ENCODE measurements around the gene CERS6. TPM values are rescaled to one million over a fixed set of nuclear protein-coding genes. Genes with fewer than 3 reads are reported as not detected.

CERS6 gene
- total RNA-seq, 1 experiment from 2014 or later, result 30.3 TPM

DNA sequence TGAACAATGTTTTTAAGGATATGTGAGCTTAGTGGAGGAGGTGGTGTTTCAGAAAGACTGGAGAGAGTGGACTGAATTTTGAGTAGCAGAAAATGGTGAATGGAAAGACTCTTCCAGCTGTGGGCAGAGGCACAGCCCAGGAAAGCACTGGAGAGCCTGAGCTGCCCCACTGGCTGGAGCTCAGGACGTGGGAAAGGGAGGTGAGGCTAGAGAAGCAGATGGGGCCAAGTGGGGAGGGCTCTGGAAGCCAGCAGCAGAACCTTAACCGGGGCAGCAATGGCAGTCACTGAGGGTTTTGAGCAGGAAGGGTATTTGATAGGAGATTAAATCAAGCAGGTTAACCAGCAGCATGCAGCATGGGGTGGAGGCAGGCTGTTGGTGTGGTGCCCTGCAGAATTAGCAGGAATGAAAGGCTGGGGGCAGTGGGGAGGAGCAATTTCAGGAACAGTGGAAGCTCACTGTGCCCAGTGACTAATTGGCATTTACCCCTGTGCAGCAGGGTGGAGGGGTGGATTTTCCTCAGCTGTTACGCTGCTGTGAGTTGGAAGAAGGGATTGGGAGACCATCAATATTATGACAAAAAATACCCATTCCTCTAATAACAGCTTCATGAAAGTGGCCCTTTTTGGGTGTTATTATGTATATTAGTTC, 136.2 kb downstream of the CERS6 start:
- no peaks in the 10 kb centered on the region for H3K36me3 ChIP-seq (ENCODE audit: control insufficient read depth, insufficient read depth, low read length)
- no peak overlapping the region for H3K27ac ChIP-seq (ENCODE audit: low read length)
- TF ChIP-seq SIN3A (IDR thresholded peaks at IDR 0.05; ENCODE audit: borderline replicate concordance, insufficient read depth, low read depth, low read length) (no peak), TCF7L2 (IDR thresholded peaks at IDR 0.05; ENCODE audit: low read depth, low read length) (no peak), POLR2AphosphoS5 (IDR thresholded peaks at IDR 0.05; ENCODE audit: low read depth, low read length) (no peak)
- TF ChIP-seq, protein P1, sequence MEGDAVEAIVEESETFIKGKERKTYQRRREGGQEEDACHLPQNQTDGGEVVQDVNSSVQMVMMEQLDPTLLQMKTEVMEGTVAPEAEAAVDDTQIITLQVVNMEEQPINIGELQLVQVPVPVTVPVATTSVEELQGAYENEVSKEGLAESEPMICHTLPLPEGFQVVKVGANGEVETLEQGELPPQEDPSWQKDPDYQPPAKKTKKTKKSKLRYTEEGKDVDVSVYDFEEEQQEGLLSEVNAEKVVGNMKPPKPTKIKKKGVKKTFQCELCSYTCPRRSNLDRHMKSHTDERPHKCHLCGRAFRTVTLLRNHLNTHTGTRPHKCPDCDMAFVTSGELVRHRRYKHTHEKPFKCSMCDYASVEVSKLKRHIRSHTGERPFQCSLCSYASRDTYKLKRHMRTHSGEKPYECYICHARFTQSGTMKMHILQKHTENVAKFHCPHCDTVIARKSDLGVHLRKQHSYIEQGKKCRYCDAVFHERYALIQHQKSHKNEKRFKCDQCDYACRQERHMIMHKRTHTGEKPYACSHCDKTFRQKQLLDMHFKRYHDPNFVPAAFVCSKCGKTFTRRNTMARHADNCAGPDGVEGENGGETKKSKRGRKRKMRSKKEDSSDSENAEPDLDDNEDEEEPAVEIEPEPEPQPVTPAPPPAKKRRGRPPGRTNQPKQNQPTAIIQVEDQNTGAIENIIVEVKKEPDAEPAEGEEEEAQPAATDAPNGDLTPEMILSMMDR (IDR thresholded peaks at IDR 0.05), result no peak
- TF ChIP-seq, protein P2, sequence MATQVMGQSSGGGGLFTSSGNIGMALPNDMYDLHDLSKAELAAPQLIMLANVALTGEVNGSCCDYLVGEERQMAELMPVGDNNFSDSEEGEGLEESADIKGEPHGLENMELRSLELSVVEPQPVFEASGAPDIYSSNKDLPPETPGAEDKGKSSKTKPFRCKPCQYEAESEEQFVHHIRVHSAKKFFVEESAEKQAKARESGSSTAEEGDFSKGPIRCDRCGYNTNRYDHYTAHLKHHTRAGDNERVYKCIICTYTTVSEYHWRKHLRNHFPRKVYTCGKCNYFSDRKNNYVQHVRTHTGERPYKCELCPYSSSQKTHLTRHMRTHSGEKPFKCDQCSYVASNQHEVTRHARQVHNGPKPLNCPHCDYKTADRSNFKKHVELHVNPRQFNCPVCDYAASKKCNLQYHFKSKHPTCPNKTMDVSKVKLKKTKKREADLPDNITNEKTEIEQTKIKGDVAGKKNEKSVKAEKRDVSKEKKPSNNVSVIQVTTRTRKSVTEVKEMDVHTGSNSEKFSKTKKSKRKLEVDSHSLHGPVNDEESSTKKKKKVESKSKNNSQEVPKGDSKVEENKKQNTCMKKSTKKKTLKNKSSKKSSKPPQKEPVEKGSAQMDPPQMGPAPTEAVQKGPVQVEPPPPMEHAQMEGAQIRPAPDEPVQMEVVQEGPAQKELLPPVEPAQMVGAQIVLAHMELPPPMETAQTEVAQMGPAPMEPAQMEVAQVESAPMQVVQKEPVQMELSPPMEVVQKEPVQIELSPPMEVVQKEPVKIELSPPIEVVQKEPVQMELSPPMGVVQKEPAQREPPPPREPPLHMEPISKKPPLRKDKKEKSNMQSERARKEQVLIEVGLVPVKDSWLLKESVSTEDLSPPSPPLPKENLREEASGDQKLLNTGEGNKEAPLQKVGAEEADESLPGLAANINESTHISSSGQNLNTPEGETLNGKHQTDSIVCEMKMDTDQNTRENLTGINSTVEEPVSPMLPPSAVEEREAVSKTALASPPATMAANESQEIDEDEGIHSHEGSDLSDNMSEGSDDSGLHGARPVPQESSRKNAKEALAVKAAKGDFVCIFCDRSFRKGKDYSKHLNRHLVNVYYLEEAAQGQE (IDR thresholded peaks at IDR 0.05; ENCODE audit: insufficient read depth in 1 of 2, low read depth in 2 of 2, low read length in 1 of 2), result no peak
- in situ Hi-C loops (cut with HindIII; ENCODE audit: low pct_unique_long_range_greater_than_20kb, low sequenced_read_pairs), result no loop called here
- no peaks in the 10 kb centered on the region for H3K27me3 ChIP-seq (ENCODE audit: control insufficient read depth, insufficient read depth, low read length)
- H3K4me3 ChIP-seq (ENCODE audit: low read depth in 2 of 2, low read length in 2 of 2), result no peak overlapping the region
- no peaks in the 10 kb centered on the region for H3K9me3 ChIP-seq (ENCODE audit: control insufficient read depth, insufficient read depth, low read depth, low read length)
- no peak for DNase-seq (ENCODE audit: low read depth, low spot score)
- no peak for ATAC-seq
- BruUV-seq (replicated peaks), result no TSS peak
- intact Hi-C loops (cut with micrococcal nuclease; ENCODE audit: unreplicated experiment), result no loop called here
- no peaks in the 10 kb centered on the region for H3K4me1 ChIP-seq (ENCODE audit: control insufficient read depth, insufficient read depth, low read length)
- CTCF ChIA-PET, result no interaction called here
- POLR2A ChIA-PET, result no interaction called here

DNA sequence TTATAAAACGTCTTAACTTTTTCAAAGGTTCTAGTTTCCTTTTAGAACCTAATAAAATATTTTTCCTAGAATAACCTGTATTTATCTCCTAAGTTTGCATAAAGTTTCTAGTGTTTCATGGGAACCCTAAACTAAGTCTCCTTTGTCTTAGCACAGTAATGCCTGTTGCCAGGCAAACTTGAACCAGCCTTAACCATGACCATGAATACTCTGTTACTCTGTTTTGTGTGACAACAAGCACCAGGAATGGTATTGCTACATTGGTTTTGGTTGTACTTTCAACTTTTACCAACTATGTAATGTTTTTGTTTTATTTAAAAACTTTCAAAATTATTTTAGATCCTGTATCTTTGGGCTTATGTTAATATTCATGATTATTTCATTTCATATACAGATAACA, 137.6 kb downstream of the CERS6 start:
- no TSS peak for BruUV-seq (replicated peaks)
- no peak for DNase-seq (ENCODE audit: low read depth, low spot score)
- intact Hi-C loops (cut with micrococcal nuclease; ENCODE audit: unreplicated experiment) (no loop called here), in situ Hi-C loops (cut with HindIII; ENCODE audit: low pct_unique_long_range_greater_than_20kb, low sequenced_read_pairs) (no loop called here)
- Histone ChIP-seq H3K4me3 (ENCODE audit: low read depth in 2 of 2, low read length in 2 of 2) (no peak overlapping the region), H3K27me3 (ENCODE audit: control insufficient read depth, insufficient read depth, low read length) (no peaks in the 10 kb centered on the region), H3K9me3 (ENCODE audit: control insufficient read depth, insufficient read depth, low read depth, low read length) (no peaks in the 10 kb centered on the region), H3K27ac (ENCODE audit: low read length) (no peak overlapping the region), H3K36me3 (ENCODE audit: control insufficient read depth, insufficient read depth, low read length) (no peaks in the 10 kb centered on the region), H3K4me1 (ENCODE audit: control insufficient read depth, insufficient read depth, low read length) (no peaks in the 10 kb centered on the region)
- ATAC-seq, result no peak
- POLR2A ChIA-PET, result no interaction called here
- CTCF ChIA-PET, result no interaction called here
- TF ChIP-seq TCF7L2 (IDR thresholded peaks at IDR 0.05; ENCODE audit: low read depth, low read length), result no peak
- no peak for TF ChIP-seq SIN3A (IDR thresholded peaks at IDR 0.05; ENCODE audit: borderline replicate concordance, insufficient read depth, low read depth, low read length)
- TF ChIP-seq, protein P2 (IDR thresholded peaks at IDR 0.05; ENCODE audit: insufficient read depth in 1 of 2, low read depth in 2 of 2, low read length in 1 of 2), result no peak
- no peak for TF ChIP-seq POLR2AphosphoS5 (IDR thresholded peaks at IDR 0.05; ENCODE audit: low read depth, low read length)
- TF ChIP-seq, protein P1 (IDR thresholded peaks at IDR 0.05), result no peak
